ENCODE measurements around the gene LRP1-AS.

DNA sequence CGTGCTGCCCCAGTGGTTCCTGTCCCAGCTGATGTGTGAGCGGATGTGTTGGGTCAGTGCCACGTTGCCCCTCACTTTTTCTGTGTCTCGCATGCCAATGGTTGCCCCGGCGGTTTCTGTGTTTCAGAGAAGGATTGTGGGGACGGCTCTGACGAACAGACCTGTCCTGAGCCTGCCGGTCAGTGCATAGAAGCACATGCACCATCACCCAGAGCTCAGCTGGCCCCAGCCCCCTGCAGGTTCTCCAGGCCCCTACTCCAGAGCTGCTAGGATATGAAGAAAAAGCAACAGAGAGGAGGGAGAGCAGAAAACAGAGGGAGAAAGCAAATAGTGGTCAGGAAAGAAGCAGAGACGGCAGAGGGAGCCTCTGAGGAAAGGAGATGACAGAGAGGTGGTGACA is 20.6 kb upstream of the LRP1-AS start:
- TF ChIP-seq CTCF (IDR thresholded peaks at IDR 0.05) (no peak), POLR2AphosphoS5 (IDR thresholded peaks at IDR 0.05) (no peak), POLR2A (IDR thresholded peaks at IDR 0.05) (no peak)

Data from prostate gland (tissue), 2 donors.